H9 (cell line): Measurements from ENCODE around the gene NKPD1. TPM values are rescaled to one million over a fixed set of nuclear protein-coding genes. Genes with fewer than 3 reads are reported as not detected.

Experiments
- DNase-seq: peaks from one replicate; pipeline ENCODE4 v3.0.0-alpha.2; 2017
- H2AFZ ChIP-seq: one replicate; pipeline ENCODE4 v1.6.1; 2013; ENCODE audit warnings: mild to moderate bottlenecking, low read length, control low read depth, moderate library complexity
- H2AK5ac ChIP-seq: 2 replicates; pipeline ENCODE4 v1.6.1; 2013; ENCODE audit warnings: low read length, control low read depth, mixed read lengths; ENCODE audit not compliant: insufficient read length
- H2BK120ac ChIP-seq: one replicate; pipeline ENCODE4 v1.6.1; 2013; ENCODE audit warnings: low read depth, mild to moderate bottlenecking, low read length, control low read depth, inconsistent platforms; ENCODE audit not compliant: poor library complexity, severe bottlenecking
- H2BK12ac ChIP-seq: 2 replicates; pipeline ENCODE4 v1.6.1; 2013; ENCODE audit warnings: low read length, control low read depth, mixed read lengths, low read depth; ENCODE audit not compliant: insufficient read length
- H2BK15ac ChIP-seq: 2 replicates; pipeline ENCODE4 v1.6.1; 2013; ENCODE audit warnings: low read depth, low read length, control low read depth
- H2BK20ac ChIP-seq: one replicate; pipeline ENCODE4 v1.6.1; 2013; ENCODE audit warnings: low read depth, mild to moderate bottlenecking, low read length, control low read depth, inconsistent platforms; ENCODE audit not compliant: poor library complexity, severe bottlenecking
- H2BK5ac ChIP-seq: 2 replicates; pipeline ENCODE4 v1.6.1; 2013; ENCODE audit warnings: low read length, control low read depth, mixed read lengths; ENCODE audit not compliant: insufficient read length
- H3K14ac ChIP-seq: 2 replicates; pipeline ENCODE4 v1.6.1; 2013; ENCODE audit warnings: low read length, control low read depth; ENCODE audit not compliant: insufficient read depth
- H3K18ac ChIP-seq: 2 replicates; pipeline ENCODE4 v1.6.1; 2013; ENCODE audit warnings: low read depth, mild to moderate bottlenecking, mixed read lengths, low read length, control low read depth; ENCODE audit not compliant: insufficient read length
- H3K23ac ChIP-seq: 2 replicates; pipeline ENCODE4 v1.6.1; 2013; ENCODE audit warnings: low read length, control low read depth, mixed read lengths, low read depth; ENCODE audit not compliant: insufficient read length
- H3K23me2 ChIP-seq: 2 replicates; pipeline ENCODE4 v1.6.1; 2013; ENCODE audit warnings: low read depth, mild to moderate bottlenecking, mixed read lengths, low read length, control low read depth; ENCODE audit not compliant: insufficient read length, poor library complexity, severe bottlenecking
- H3K27ac ChIP-seq: 2 replicates; pipeline ENCODE4 v1.5.1; 2013; ENCODE audit warnings: low read length, control low read depth, mixed read lengths, low read depth; ENCODE audit not compliant: insufficient read length
- H3K27me3 ChIP-seq: 2 replicates; pipeline ENCODE4 v1.6.1; 2013; ENCODE audit warnings: low read length, control low read depth, inconsistent platforms; ENCODE audit not compliant: insufficient read depth
- H3K4ac ChIP-seq: 2 replicates; pipeline ENCODE4 v1.6.1; 2013; ENCODE audit warnings: low read depth, mild to moderate bottlenecking, control low read depth, inconsistent platforms, low read length, moderate library complexity
- H3K4me1 ChIP-seq: 2 replicates; pipeline ENCODE4 v1.6.1; 2013; ENCODE audit warnings: low read length, control low read depth, inconsistent platforms; ENCODE audit not compliant: insufficient read depth
- H3K4me2 ChIP-seq: 2 replicates; pipeline ENCODE4 v1.6.1; 2013; ENCODE audit warnings: low read length, control low read depth, mixed read lengths; ENCODE audit not compliant: insufficient read length, insufficient read depth
- H3K56ac ChIP-seq: 2 replicates; pipeline ENCODE4 v1.6.1; 2013; ENCODE audit warnings: low read depth, mild to moderate bottlenecking, mixed read lengths, low read length, control low read depth; ENCODE audit not compliant: insufficient read length
- H3K79me1 ChIP-seq: 2 replicates; pipeline ENCODE4 v1.6.1; 2013; ENCODE audit warnings: low read depth, mild to moderate bottlenecking, moderate library complexity, low read length, control low read depth, inconsistent platforms; ENCODE audit not compliant: insufficient read depth, poor library complexity, severe bottlenecking
- H3K79me2 ChIP-seq: 2 replicates; pipeline ENCODE4 v1.6.1; 2013; ENCODE audit warnings: low read length, control low read depth, inconsistent platforms; ENCODE audit not compliant: insufficient read depth
- H3K9ac ChIP-seq: 2 replicates; pipeline ENCODE4 v1.6.1; 2013; ENCODE audit warnings: low read length, control low read depth, mixed read lengths; ENCODE audit not compliant: insufficient read length; ENCODE audit errors: extremely low read depth
- H3K9me3 ChIP-seq: one replicate; pipeline ENCODE4 v1.6.1; 2013; ENCODE audit warnings: low read depth, low read length, inconsistent platforms; ENCODE audit not compliant: control insufficient read depth
- H3T11ph ChIP-seq: one replicate; pipeline ENCODE4 v1.6.1; 2013; ENCODE audit warnings: mild to moderate bottlenecking, low read length, control low read depth, inconsistent platforms
- H4K20me1 ChIP-seq: one replicate; pipeline ENCODE4 v1.6.1; 2013; ENCODE audit not compliant: control insufficient read depth, insufficient read length, insufficient read depth
- H4K5ac ChIP-seq: 2 replicates; pipeline ENCODE4 v1.6.1; 2013; ENCODE audit warnings: low read depth, mild to moderate bottlenecking, mixed read lengths, low read length, control low read depth; ENCODE audit not compliant: insufficient read length
- H4K8ac ChIP-seq: replicated peaks from 2 replicates; pipeline ENCODE4 v1.6.1; 2013; ENCODE audit warnings: low read length, control low read depth, mixed read lengths, low read depth; ENCODE audit not compliant: insufficient read length
- H4K91ac ChIP-seq: 2 replicates; pipeline ENCODE4 v1.6.1; 2013; ENCODE audit warnings: low read depth, mild to moderate bottlenecking, moderate library complexity, mixed read lengths, low read length, control low read depth; ENCODE audit not compliant: insufficient read length
- H3K27ac Mint-ChIP-seq, 3 experiments: 2 replicates in 2 of 3; 3 replicates in 1 of 3; pipeline ENCODE4 v1.8.0; 2020 to 2021; ENCODE audit warnings: mixed read lengths in 3 of 3, mild to moderate bottlenecking in 1 of 3, moderate library complexity in 1 of 3
- H3K27me3 Mint-ChIP-seq: 2 replicates; pipeline ENCODE4 v1.8.0; 2021; ENCODE audit warnings: low read depth, mild to moderate bottlenecking, moderate library complexity, mixed read lengths
- H3K36me3 Mint-ChIP-seq, 3 experiments: 2 replicates in 2 of 3; 3 replicates in 1 of 3; pipeline ENCODE4 v1.8.0; 2020 to 2021; ENCODE audit warnings: low read depth in 3 of 3, mixed read lengths in 3 of 3; ENCODE audit not compliant: insufficient read depth in 1 of 3
- H3K4me1 Mint-ChIP-seq, 2 experiments: 2 replicates each; pipeline ENCODE4 v1.8.0; 2020; ENCODE audit warnings: mixed read lengths in 2 of 2
- H3K4me3 Mint-ChIP-seq, 2 experiments: 2 replicates in 1 of 2; 3 replicates in 1 of 2; pipeline ENCODE4 v1.8.0; 2020 to 2021; ENCODE audit warnings: mild to moderate bottlenecking in 2 of 2, mixed read lengths in 2 of 2, moderate library complexity in 1 of 2
- H3K9me3 Mint-ChIP-seq, 2 experiments: 2 replicates in 1 of 2; 3 replicates in 1 of 2; pipeline ENCODE4 v1.8.0; 2020; ENCODE audit warnings: mild to moderate bottlenecking in 2 of 2, mixed read lengths in 2 of 2, moderate library complexity in 1 of 2
- CTCF ChIP-seq: fragments of 200-600 bp; sonication (generic); conservative IDR thresholded peaks from 3 replicates; pipeline ENCODE4 v1.8.0; 2021; ENCODE audit warnings: antibody characterized with exemption, mild to moderate bottlenecking
- WGBS: extraction: QIAGEN DNeasy Blood & Tissue Kit; methylation state at CpG from one replicate; pipeline ENCODE4 v1.1.7; 2013; ENCODE audit warnings: missing lambda C conversion rate, low lambda C conversion rate, mixed read lengths; ENCODE audit not compliant: insufficient read length; ENCODE audit errors: extremely low coverage; 5-methylcytosine and 5-hydroxymethylcytosine counted together
- total RNA-seq: library from RNA; stranded (reverse); gene quantifications from 2 replicates; pipeline ENCODE4 v1.2.1, GENCODE V29; 2021

The NKPD1 gene
- total RNA-seq, 1 experiment from 2014 or later = 0.17 TPM

- no peaks in the 10 kb centered on the region for H3K79me1 ChIP-seq
- H3K23me2 ChIP-seq = no peaks in the 10 kb centered on the region
- no CpG with 5 or more reads among the region's 11 CpGs for WGBS
- peaks cover 7% of the 10 kb centered on the region; the same call in 1 of the 2 replicates for H3K27me3 ChIP-seq
- H2BK5ac ChIP-seq = no peak overlapping the region
- TF ChIP-seq CTCF = no peak
- peaks cover 89% of the 10 kb centered on the region for H3K27me3 Mint-ChIP-seq
- H3K4me3 Mint-ChIP-seq = no peak overlapping the region
- H3K56ac ChIP-seq = no peak overlapping the region
- peak; percentile 71 for DNase-seq
- H3K9me3 ChIP-seq = no peaks in the 10 kb centered on the region
- no peak overlapping the region for H4K8ac ChIP-seq
- H2BK120ac ChIP-seq = no peak overlapping the region
- H3K9me3 Mint-ChIP-seq = no peaks in the 10 kb centered on the region; a peak in 1 of 5 replicates
- no peak overlapping the region for H4K91ac ChIP-seq
- no peak overlapping the region for H3K14ac ChIP-seq
- no peak overlapping the region for H2BK15ac ChIP-seq
- H3K4me1 ChIP-seq = no peaks in the 10 kb centered on the region
- H3K4ac ChIP-seq = no peak overlapping the region
- H3K18ac ChIP-seq = no peak overlapping the region
- no peak overlapping the region for H2BK12ac ChIP-seq
- H3K27ac ChIP-seq = no peak overlapping the region
- no peak overlapping the region for H2BK20ac ChIP-seq
- H3K23ac ChIP-seq = no peak overlapping the region
- no peaks in the 10 kb centered on the region for H3K36me3 Mint-ChIP-seq
- H3T11ph ChIP-seq = no peak overlapping the region
- H4K20me1 ChIP-seq = no peaks in the 10 kb centered on the region
- H2AK5ac ChIP-seq = no peak overlapping the region
- no peaks in the 10 kb centered on the region for H3K79me2 ChIP-seq
- H3K27ac Mint-ChIP-seq = no peak overlapping the region
- H3K4me2 ChIP-seq = no peak overlapping the region
- peaks cover 13 to 34% of the 10 kb centered on the region in 2 experiments for H3K4me1 Mint-ChIP-seq
- no peak overlapping the region for H3K9ac ChIP-seq
- H4K5ac ChIP-seq = no peak overlapping the region
- no peak overlapping the region for H2AFZ ChIP-seq
Measured at GRCh38 chr19:45156011-45156630, 4.7 kb downstream of the NKPD1 start.
